IMR-90 (cell line): ENCODE results near the gene DAPK3. TPM values are rescaled to one million over a fixed set of nuclear protein-coding genes. Genes with fewer than 3 reads are reported as not detected.
A peak's percentile ranks its signal among the peaks of the same experiment; 100 is the strongest.

Experiments used
- ATAC-seq: fragments of 200-7000 bp; cut with Tn5 transposase; 2 replicates; pipeline ENCODE4 v1.9.1; 2020; ENCODE audit warnings: low read depth, mild to moderate bottlenecking, moderate library complexity
- BruUV-seq: library from RNA; stranded (reverse); fragments of 400-500 nt; replicated peaks from 2 replicates; lab custom pipeline; 2021; lab: Mats Ljungman, UMichigan
- CTCF ChIA-PET: fragments of 300-600 bp; formaldehyde crosslinking; extraction: SDS; loops from one replicate; lab custom pipeline; 2021; ENCODE audit warnings: antibody characterized with exemption; lab: Yijun Ruan, JAX
- POLR2A ChIA-PET: fragments of 300-600 bp; sonication (Branson Sonifier 250); formaldehyde crosslinking; loops from one replicate; lab custom pipeline; 2022; ENCODE audit warnings: antibody characterized with exemption; ENCODE audit not compliant: unreplicated experiment; lab: Charles Lee
- DNase-seq: peaks from one replicate; pipeline ENCODE4 v3.0.0; 2013
- H2AFZ ChIP-seq: replicated peaks from 2 replicates; pipeline ENCODE3; 2013; ENCODE audit warnings: low read length, mild to moderate bottlenecking; ENCODE audit not compliant: poor library complexity
- H2AK5ac ChIP-seq: 2 replicates; pipeline ENCODE4 v1.6.1; 2013; ENCODE audit warnings: low read depth, low read length, inconsistent platforms
- H2AK9ac ChIP-seq: replicated peaks from 2 replicates; pipeline ENCODE3; 2013; ENCODE audit warnings: mild to moderate bottlenecking, low read depth, low read length, moderate library complexity; ENCODE audit not compliant: poor library complexity
- H2BK120ac ChIP-seq: 2 replicates; pipeline ENCODE4 v1.6.1; 2013; ENCODE audit warnings: low read depth, low read length, inconsistent platforms
- H2BK15ac ChIP-seq: 3 replicates; pipeline ENCODE4 v1.6.1; 2013; ENCODE audit warnings: low read depth, low read length, inconsistent platforms
- H2BK20ac ChIP-seq: 2 replicates; pipeline ENCODE4 v1.6.1; 2013; ENCODE audit warnings: low read depth, mild to moderate bottlenecking, inconsistent platforms, low read length, moderate library complexity
- H2BK5ac ChIP-seq: 2 replicates; pipeline ENCODE4 v1.6.1; 2013; ENCODE audit warnings: mild to moderate bottlenecking, low read depth, low read length, inconsistent platforms; ENCODE audit not compliant: poor library complexity, severe bottlenecking
- H3K14ac ChIP-seq: replicated peaks from 2 replicates; pipeline ENCODE4 v1.6.1; 2013; ENCODE audit warnings: low read depth, low read length, inconsistent platforms
- H3K18ac ChIP-seq: 2 replicates; pipeline ENCODE4 v1.6.1; 2013; ENCODE audit warnings: low read depth, low read length, control low read depth
- H3K23ac ChIP-seq: 2 replicates; pipeline ENCODE4 v1.6.1; 2013; ENCODE audit warnings: low read depth, low read length, inconsistent platforms
- H3K27ac ChIP-seq: 2 replicates; pipeline ENCODE4 v1.5.1; 2013; ENCODE audit warnings: mild to moderate bottlenecking, control low read depth, low read length; ENCODE audit not compliant: insufficient read depth
- H3K27me3 ChIP-seq: 2 replicates; pipeline ENCODE4 v1.6.1; 2013; ENCODE audit warnings: low read length; ENCODE audit not compliant: control insufficient read depth, insufficient read depth
- H3K36me3 ChIP-seq: 2 replicates; pipeline ENCODE4 v1.6.1; 2013; ENCODE audit warnings: low read length, mixed read lengths; ENCODE audit not compliant: control insufficient read depth, insufficient read depth
- H3K4ac ChIP-seq: 2 replicates; pipeline ENCODE4 v1.6.1; 2013; ENCODE audit warnings: low read depth, low read length, inconsistent platforms
- H3K4me1 ChIP-seq: 2 replicates; pipeline ENCODE4 v1.6.1; 2013; ENCODE audit warnings: low read length, mixed read lengths; ENCODE audit not compliant: control insufficient read depth, insufficient read depth
- H3K4me2 ChIP-seq: 2 replicates; pipeline ENCODE4 v1.6.1; 2013; ENCODE audit warnings: low read depth, mild to moderate bottlenecking, control low read depth, low read length, moderate library complexity
- H3K4me3 ChIP-seq: 2 replicates; pipeline ENCODE4 v1.5.1; 2013; ENCODE audit warnings: low read depth, mild to moderate bottlenecking, control low read depth, low read length, moderate library complexity; ENCODE audit not compliant: insufficient read depth
- H3K56ac ChIP-seq: 2 replicates; pipeline ENCODE4 v1.6.1; 2013; ENCODE audit warnings: low read length, inconsistent platforms; ENCODE audit not compliant: insufficient read depth; ENCODE audit errors: extremely low read depth
- H3K79me1 ChIP-seq, 2 experiments: 2 replicates each; pipeline ENCODE4 v1.6.1; 2013; ENCODE audit warnings: low read length in 2 of 2, inconsistent platforms in 1 of 2, low read depth in 1 of 2
- H3K9ac ChIP-seq: 2 replicates; pipeline ENCODE4 v1.6.1; 2013; ENCODE audit warnings: low read depth, low read length, control low read depth
- H3K9me1 ChIP-seq: 2 replicates; pipeline ENCODE4 v1.6.1; 2013; ENCODE audit warnings: low read length, inconsistent platforms; ENCODE audit not compliant: insufficient read depth
- H3K9me3 ChIP-seq: 2 replicates; pipeline ENCODE4 v1.6.1; 2013; ENCODE audit warnings: low read length; ENCODE audit not compliant: control insufficient read depth, insufficient read depth
- H4K20me1 ChIP-seq: 2 replicates; pipeline ENCODE4 v1.6.1; 2013; ENCODE audit warnings: low read length, inconsistent platforms; ENCODE audit not compliant: insufficient read depth
- H4K5ac ChIP-seq: 2 replicates; pipeline ENCODE4 v1.6.1; 2013; ENCODE audit warnings: mild to moderate bottlenecking, low read depth, low read length, control low read depth
- H4K8ac ChIP-seq, 2 experiments: 2 replicates each; pipeline ENCODE4 v1.6.1; 2013; ENCODE audit warnings: low read depth in 2 of 2, low read length in 2 of 2, control low read depth in 1 of 2, inconsistent platforms in 1 of 2
- H4K91ac ChIP-seq: 2 replicates; pipeline ENCODE4 v1.6.1; 2013; ENCODE audit warnings: low read depth, low read length, inconsistent platforms; ENCODE audit not compliant: insufficient read depth
- BHLHE40 ChIP-seq: fragments of 150-350 bp; IDR thresholded peaks from 2 replicates; pipeline ENCODE4 v1.6.1; 2016; ENCODE audit warnings: mild to moderate bottlenecking, low read depth, low read length
- CEBPB ChIP-seq: IDR thresholded peaks from 2 replicates; pipeline ENCODE4 v1.6.1; 2012; ENCODE audit warnings: low read depth, low read length, improper control_type of control experiment
- CHD1 ChIP-seq: IDR thresholded peaks from 2 replicates; pipeline ENCODE4 v1.6.1; 2012; ENCODE audit warnings: low read depth, low read length, improper control_type of control experiment
- FOS ChIP-seq: fragments of 150-350 bp; IDR thresholded peaks from 2 replicates; pipeline ENCODE4 v1.6.1; 2016; ENCODE audit warnings: low read depth, low read length
- MAFK ChIP-seq: IDR thresholded peaks from 2 replicates; pipeline ENCODE4 v1.6.1; 2012; ENCODE audit warnings: low read depth, low read length, improper control_type of control experiment
- MAZ ChIP-seq: IDR thresholded peaks from 2 replicates; pipeline ENCODE4 v1.6.1; 2012; ENCODE audit warnings: low read depth, mild to moderate bottlenecking, low read length, improper control_type of control experiment, moderate library complexity, borderline replicate concordance
- MXI1 ChIP-seq: IDR thresholded peaks from 2 replicates; pipeline ENCODE4 v1.6.1; 2012; ENCODE audit warnings: low read depth, mild to moderate bottlenecking, low read length, moderate library complexity, borderline replicate concordance
- NFE2L2 ChIP-seq: fragments of 150-350 bp; IDR thresholded peaks from 2 replicates; pipeline ENCODE4 v1.6.1; 2016; ENCODE audit warnings: low read depth, mild to moderate bottlenecking, low read length
- POLR2A ChIP-seq: IDR thresholded peaks from 2 replicates; pipeline ENCODE4 v1.6.1; 2012; ENCODE audit warnings: mild to moderate bottlenecking, low read depth, low read length
- RAD21 ChIP-seq: IDR thresholded peaks from 2 replicates; pipeline ENCODE4 v1.6.1; 2012; ENCODE audit warnings: low read length, improper control_type of control experiment
- RCOR1 ChIP-seq: IDR thresholded peaks from 2 replicates; pipeline ENCODE4 v1.6.1; 2012; ENCODE audit warnings: mild to moderate bottlenecking, low read length, improper control_type of control experiment; ENCODE audit not compliant: insufficient replicate concordance
- RFX5 ChIP-seq: IDR thresholded peaks from 2 replicates; pipeline ENCODE4 v1.8.0; 2012; ENCODE audit warnings: low read depth, mild to moderate bottlenecking, low read length, moderate library complexity
- SMC3 ChIP-seq: fragments of 150-350 bp; IDR thresholded peaks from 2 replicates; pipeline ENCODE4 v1.6.1; 2016; ENCODE audit warnings: low read depth, mild to moderate bottlenecking, antibody characterized with exemption, low read length, moderate library complexity
- dilution Hi-C: fragments of 300-500 bp; cut with HindIII; formaldehyde crosslinking; loops from one replicate; pipeline ENCODE4 v1.14.3; 2018; ENCODE audit warnings: low sequenced_read_pairs; ENCODE audit not compliant: unreplicated experiment
- in situ Hi-C: fragments of 300-500 bp; cut with MboI; formaldehyde crosslinking; loops from 3 replicates; pipeline ENCODE4 v1.14.3; 2019; ENCODE audit warnings: low sequenced_read_pairs, inconsistent platforms, mixed read lengths
- intact Hi-C: fragments of 100-400 bp; cut with micrococcal nuclease; formaldehyde crosslinking; loops from 2 replicates; pipeline ENCODE4 v1.10.0; 2022
- polyA plus RNA-seq, 3 experiments: library from polyadenylated mRNA; depleted of rRNA; stranded (reverse); fragments of >200 nt; gene quantifications; 2 replicates each; pipeline ENCODE4 v1.2.3, GENCODE V29; 2012; ENCODE audit warnings: low replicate concordance in 1 of 3
- total RNA-seq: library from RNA; depleted of rRNA; stranded (reverse); fragments of >200 nt; gene quantifications from 2 replicates; pipeline ENCODE4 v1.2.3, GENCODE V29; 2012
- TF ChIP-seq, protein P1 (sequence below): fragments of 150-350 bp; IDR thresholded peaks from 2 replicates; pipeline ENCODE4 v1.6.1; 2017; ENCODE audit warnings: mild to moderate bottlenecking, antibody characterized with exemption, low read length, low read depth
- TF ChIP-seq, protein P2 (sequence below): fragments of 150-350 bp; IDR thresholded peaks from 2 replicates; pipeline ENCODE4 v1.6.1; 2016; ENCODE audit warnings: low read depth, mild to moderate bottlenecking, low read length, moderate library complexity, borderline replicate concordance
- TF ChIP-seq, protein P3 (sequence below): conservative IDR thresholded peaks from 2 replicates; pipeline ENCODE4 v1.5.1; 2012; ENCODE audit warnings: mild to moderate bottlenecking, low read depth, low read length, improper control_type of control experiment

Gene DAPK3
- total and polyA plus RNA-seq, 2 of the 4 experiments (the other 2 are of a cell fraction) = 145 to 188 TPM

DNA sequence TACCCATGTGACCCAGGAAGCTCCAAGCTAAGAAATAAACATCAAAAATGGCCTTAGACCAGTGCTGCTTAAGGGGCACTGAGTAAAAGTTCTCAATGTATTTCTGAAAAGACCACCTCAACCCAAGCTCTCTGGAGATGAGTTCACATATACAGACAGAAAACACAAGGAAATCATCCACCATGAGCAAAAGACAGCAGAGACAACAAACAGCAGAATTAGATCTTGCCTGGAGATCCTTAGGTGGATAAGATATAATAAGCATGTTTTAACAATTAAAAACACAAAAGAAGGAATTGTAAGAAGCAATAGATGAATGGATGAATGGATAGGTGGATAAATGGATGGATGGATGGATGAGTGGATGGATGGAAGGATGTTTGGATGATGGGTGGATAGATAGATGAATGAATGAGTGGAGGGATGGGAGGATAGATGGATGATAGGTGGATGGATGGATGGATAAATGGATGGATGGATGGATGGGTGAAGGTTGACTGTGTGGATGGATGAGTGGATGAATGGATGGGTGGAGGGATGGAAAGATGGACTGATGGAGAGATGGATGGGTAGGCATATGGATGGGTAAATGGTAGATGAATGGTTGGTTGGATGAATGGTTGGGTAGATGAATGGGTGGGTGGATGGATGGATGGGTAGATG lies 47.7 kb downstream of the DAPK3 start:
- Histone ChIP-seq H2AK9ac (no peak overlapping the region), H3K9me3 (peaks cover 5% of the 10 kb centered on the region; the same call in 1 of the 2 replicates), H3K9me1 (no peaks in the 10 kb centered on the region), H2BK15ac (no peak overlapping the region), H3K4me2 (no peak overlapping the region), H2BK120ac (no peak overlapping the region), H2AFZ (no peak overlapping the region), H3K27me3 (peaks cover 7% of the 10 kb centered on the region), H4K20me1 (no peaks in the 10 kb centered on the region; the same call in 1 of the 2 replicates), H3K56ac (no peak overlapping the region), H3K14ac (no peak overlapping the region), H3K79me1 (no peaks in the 10 kb centered on the region), H3K18ac (no peak overlapping the region), H4K91ac (no peak overlapping the region), H4K5ac (no peak overlapping the region), H2BK5ac (peak overlapping the region; percentile 26), H3K4ac (no peak overlapping the region), H2AK5ac (no peak overlapping the region), H3K23ac (no peak overlapping the region), H3K27ac (no peak overlapping the region), H3K9ac (no peak overlapping the region), H3K36me3 (no peaks in the 10 kb centered on the region), H3K4me3 (no peak overlapping the region), H2BK20ac (no peak overlapping the region), H4K8ac (no peak overlapping the region), H3K4me1 (no peaks in the 10 kb centered on the region)
- DNase-seq (no peak), ATAC-seq (no peak)
- CTCF ChIA-PET = no interaction called here
- BruUV-seq = no TSS peak
- intact Hi-C loops (no loop called here), dilution Hi-C loops (no loop called here), in situ Hi-C loops (no loop called here)
- POLR2A ChIA-PET = no interaction called here
- TF ChIP-seq, protein P1, sequence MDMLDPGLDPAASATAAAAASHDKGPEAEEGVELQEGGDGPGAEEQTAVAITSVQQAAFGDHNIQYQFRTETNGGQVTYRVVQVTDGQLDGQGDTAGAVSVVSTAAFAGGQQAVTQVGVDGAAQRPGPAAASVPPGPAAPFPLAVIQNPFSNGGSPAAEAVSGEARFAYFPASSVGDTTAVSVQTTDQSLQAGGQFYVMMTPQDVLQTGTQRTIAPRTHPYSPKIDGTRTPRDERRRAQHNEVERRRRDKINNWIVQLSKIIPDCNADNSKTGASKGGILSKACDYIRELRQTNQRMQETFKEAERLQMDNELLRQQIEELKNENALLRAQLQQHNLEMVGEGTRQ = no peak
- TF ChIP-seq MAFK = no peak
- TF ChIP-seq FOS = no peak
- TF ChIP-seq RFX5 = no peak
- TF ChIP-seq BHLHE40 = no peak
- TF ChIP-seq NFE2L2 = no peak
- no peak for TF ChIP-seq RAD21
- no peak for TF ChIP-seq MXI1
- no peak for TF ChIP-seq SMC3
- no peak for TF ChIP-seq MAZ
- TF ChIP-seq CEBPB = no peak
- TF ChIP-seq, protein P2, sequence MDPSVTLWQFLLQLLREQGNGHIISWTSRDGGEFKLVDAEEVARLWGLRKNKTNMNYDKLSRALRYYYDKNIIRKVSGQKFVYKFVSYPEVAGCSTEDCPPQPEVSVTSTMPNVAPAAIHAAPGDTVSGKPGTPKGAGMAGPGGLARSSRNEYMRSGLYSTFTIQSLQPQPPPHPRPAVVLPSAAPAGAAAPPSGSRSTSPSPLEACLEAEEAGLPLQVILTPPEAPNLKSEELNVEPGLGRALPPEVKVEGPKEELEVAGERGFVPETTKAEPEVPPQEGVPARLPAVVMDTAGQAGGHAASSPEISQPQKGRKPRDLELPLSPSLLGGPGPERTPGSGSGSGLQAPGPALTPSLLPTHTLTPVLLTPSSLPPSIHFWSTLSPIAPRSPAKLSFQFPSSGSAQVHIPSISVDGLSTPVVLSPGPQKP = no peak
- TF ChIP-seq, protein P3, sequence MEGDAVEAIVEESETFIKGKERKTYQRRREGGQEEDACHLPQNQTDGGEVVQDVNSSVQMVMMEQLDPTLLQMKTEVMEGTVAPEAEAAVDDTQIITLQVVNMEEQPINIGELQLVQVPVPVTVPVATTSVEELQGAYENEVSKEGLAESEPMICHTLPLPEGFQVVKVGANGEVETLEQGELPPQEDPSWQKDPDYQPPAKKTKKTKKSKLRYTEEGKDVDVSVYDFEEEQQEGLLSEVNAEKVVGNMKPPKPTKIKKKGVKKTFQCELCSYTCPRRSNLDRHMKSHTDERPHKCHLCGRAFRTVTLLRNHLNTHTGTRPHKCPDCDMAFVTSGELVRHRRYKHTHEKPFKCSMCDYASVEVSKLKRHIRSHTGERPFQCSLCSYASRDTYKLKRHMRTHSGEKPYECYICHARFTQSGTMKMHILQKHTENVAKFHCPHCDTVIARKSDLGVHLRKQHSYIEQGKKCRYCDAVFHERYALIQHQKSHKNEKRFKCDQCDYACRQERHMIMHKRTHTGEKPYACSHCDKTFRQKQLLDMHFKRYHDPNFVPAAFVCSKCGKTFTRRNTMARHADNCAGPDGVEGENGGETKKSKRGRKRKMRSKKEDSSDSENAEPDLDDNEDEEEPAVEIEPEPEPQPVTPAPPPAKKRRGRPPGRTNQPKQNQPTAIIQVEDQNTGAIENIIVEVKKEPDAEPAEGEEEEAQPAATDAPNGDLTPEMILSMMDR = no peak
- TF ChIP-seq CHD1 = no peak
- no peak for TF ChIP-seq POLR2A
- no peak for TF ChIP-seq RCOR1
